HG03139 (cell line): ENCODE measurements around the gene DCP1B.

Experiments
- ATAC-seq: cut with Tn5 transposase; IDR thresholded peaks from one replicate; pipeline ENCODE4 v1.9.1; 2021; ENCODE audit not compliant: unreplicated experiment

Gene DCP1B

DNA sequence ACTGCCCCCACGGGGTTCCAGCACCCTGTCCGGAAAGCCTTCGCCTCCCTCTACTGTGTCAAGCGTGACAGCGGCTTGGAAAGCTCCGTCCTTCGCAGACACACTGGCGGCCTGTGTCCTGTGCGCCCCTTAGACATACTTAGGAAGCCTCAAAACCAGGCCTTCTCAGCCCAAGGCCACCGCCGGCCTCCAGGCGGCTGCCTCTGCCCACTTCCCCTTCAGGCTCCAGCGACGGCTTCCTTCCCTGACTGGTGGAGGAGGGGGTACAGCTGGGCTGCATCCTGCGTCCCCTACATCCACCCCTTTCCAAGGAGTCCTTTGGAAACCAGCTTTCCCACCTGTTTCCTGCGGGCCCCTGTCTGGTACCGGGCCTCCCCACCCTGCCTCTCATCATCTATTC, 83.3 kb downstream of the DCP1B start:
- no peak for ATAC-seq

DNA sequence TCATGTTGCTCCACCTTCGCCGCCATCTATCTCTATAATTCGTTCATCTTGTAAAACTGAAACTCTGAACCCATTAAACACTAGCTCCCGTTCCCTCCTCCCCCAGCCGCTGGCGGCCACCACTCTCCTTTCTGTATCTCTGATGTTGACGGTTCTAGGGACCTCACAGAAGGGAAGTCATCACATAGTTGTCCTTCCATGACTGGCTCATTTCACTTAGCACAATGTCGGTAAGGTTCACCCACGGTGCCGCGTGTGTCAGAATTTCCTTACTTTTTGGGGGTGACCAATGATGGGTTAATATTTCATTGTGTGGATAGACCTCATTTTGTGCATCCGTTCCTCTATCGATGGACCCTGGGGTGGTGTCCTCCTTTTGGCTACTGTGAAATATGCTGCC, 83.8 kb downstream of the DCP1B start:
- ATAC-seq: no peak

DNA sequence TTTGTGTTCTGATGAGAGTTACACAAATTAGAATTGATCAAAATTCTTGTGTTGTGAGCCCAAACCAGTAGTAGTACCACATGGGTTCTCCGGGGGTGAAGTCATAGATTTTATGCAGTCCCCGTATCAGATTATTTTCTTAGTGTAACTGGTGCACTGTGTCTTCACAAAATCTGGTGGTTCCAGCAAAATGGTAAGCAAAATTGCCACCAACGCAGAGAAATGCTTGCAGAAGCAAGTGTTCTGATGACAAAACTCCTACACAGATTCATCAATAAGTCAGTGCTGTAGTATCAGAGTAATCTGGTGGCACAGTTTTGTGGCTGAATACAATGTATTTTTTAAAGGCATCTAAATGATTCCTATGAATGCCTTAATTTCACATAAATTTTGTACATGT, 84.5 kb downstream of the DCP1B start:
- no peak for ATAC-seq

DNA sequence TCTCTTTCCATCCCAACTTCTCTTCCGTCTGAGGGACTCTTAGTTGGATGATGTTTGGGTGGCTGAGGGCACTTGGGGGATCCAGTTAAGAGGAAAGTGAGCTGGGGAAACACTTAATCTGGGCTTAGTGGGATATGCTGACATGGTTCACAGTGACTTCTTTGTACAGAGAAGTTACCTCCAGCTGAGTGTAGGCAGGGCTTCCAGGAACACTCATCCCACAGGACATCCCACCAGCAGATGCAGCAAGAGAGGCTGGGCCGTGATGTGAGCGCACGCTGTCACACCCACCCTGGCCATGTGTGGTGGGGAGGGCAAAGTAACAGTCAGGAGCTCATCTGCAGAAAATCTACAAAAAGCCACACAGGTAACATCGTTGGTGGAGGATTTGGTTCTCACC, 85.0 kb downstream of the DCP1B start:
- no peak for ATAC-seq

DNA sequence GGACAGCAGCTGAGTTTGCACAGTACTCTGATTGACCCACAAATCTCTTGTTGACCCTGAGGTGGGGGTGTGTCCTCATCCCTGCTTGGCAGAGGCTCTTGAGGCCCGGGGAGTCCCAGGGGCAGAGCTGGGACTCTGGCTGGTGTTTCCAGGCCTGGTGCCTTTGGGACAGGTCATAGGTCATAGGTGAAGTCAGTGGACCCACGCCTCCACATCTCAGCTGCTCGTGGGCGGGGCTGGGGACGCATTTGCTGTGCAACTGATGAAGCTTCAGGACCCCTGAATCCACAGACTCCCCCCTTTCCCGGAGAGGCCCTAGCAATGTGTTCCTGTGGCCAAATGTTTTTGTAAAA, 85.4 kb downstream of the DCP1B start:
- no peak for ATAC-seq

DNA sequence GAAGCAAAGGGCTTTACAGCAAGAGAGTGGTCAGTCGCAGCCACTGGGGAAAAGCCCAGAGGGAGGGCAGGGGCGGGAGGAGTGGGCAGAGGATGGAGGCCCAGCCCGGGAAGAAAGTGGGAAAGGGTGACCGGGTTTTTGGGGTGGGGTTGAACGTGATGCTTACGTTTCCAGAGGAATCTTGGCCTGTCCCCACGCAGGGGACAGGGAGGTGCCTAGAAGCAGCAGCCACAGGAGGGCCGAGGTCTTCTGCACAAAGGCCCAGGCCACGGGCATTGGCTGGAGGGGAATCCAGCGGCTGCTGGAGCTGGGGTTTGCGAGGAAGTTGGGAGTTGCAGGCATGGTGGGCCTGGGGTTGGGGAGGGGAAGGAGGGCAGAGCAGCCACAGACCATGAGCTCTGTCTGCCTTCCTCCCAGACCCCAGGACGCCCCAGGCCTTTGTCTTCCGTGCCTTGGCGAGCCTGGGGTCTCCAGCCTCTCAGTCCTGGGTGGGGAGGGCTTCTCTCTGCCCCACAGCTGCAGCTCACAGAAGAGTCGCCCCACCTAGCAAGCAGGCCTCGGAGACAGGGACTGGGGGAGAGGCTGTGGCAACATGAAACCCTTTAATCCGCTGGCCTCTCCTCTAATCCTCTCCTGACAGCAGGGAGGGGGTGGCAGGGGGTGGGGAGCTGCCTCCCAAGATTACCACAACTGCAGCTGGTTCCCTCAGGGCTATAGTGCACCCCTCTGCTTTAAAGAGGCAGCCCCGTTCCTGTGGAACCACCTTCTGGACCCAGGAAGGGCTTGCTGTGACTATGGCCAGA, 86.0 kb downstream of the DCP1B start, which contains the start of gene CACNA2D4:
Gene CACNA2D4, minus strand, starts transcription at position 572 of the 803 bp plus-strand sequence. Its CDS starts 179 bp downstream, at position 393.
- no peak for ATAC-seq

DNA sequence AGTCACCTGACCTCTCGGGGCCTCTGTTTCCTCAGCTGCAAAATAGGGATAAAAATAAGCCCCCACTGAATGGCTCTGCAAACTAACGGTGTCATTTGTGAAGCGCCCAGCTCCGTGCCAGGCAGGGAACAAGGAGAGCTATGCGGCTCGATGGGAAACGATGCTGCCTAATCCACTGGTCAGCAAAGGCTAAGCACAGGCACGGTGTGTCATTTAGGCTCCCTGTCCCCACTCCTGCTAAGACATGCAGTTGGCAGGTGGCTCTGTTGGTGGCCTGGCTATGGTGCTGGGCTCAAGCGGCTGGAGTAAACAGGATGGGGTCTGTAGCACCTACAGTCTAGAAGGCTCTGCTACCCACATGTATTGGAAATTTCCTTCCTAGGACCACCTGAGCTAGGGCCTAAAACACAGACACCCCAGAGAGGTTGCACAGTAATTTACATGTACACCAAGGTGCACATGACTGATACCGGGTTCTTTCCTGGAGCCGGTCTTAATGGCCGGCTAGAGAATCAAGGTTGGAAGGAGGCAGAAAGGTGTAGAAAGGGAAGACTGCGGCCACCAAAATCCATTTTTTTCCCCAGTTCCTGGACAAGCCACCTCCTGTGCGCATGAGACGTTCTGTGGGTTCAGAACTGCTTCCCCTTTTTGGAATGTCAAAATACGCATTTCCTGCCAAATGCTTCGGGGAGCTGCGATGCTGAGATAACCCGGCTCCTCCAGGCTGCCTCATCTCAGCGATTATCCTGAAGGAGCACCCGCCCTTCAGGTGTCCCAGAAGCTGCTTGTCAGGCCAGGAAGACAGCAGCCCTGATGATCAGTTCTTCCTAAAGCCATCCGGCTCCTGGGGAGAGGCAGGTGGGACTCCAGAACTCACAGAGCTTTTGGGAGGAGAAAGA, 86.8 kb downstream of the DCP1B start:
- ATAC-seq: no peak

DNA sequence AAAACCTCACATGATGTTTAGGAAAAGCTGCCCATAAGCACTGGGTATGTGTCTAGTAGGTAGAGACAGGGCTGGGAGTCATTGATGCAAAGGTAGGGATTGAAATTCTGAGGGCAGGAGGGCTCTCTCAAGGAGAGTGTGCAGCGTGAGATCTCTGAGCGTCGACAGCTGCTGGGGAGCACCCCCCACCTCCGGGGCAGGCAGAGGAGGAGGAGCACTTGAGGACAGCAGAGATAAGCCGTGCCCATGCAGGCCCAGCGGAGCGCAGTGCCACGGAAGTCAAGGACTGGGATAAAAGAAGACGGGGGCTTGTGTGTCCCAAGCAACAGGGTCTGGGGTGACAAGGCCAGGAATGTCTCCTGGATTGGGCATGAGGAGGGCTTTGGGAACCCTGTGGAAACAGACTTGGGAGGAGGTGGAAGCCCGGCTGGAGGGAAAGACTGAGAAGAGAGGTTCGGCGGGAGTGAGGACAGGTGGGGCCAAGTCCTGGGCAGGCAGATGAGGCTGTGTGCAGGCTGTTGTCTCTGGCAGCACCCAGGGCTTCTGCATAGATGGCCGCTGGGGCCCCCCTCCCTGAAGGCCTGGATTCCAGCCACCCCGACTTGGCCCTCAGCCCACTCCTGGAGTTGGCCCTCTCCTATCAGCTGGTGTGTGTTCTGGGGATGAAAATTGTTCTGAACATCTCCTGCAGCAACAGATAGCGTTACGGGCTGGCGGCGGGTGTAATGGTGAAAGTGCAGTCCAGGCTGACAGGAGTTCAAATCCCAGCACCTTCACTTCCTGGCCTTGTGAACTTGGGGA, 87.7 kb downstream of the DCP1B start:
- ATAC-seq: no peak

DNA sequence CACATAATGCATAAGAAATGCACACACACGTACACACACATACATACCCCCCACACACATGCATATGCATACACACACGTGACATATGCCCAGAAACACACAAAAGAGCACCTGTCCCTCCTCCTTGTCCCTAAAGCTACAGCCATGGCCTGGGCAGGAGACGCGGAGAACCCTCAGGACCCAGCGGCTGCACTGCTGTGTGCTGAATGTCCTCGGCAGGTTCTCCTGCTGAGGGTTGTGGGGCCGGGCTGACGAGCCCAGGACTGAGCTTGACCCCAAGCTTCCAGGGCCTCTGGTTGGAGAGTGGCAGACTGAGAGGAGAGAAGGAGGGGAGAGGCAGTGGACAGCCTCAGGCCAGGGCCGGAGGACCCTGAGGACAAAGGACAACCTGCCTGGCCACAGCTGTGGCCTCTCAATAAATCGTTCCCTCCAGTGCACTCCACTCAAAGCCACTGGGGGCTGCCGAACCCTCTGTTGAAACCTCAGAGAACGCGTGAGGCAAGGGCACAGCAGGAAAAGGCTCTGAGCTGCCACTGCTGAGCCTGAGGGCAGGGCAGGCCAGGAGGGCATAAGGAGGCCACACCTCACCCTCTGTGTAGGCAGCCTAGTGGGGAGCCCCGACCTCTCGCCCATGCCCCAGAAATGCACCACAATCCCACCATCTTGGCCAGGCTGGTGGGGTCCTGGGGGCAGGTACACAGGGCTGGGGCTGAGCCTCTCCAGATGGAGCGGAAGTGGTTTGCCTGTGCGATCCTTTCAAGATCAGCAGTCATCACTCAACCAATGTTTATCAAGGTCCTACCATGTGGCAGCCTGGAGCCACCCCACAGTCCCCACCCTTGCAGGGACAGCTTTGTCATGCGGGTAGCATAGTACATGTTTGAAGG, 88.9 kb downstream of the DCP1B start:
- no peak for ATAC-seq

DNA sequence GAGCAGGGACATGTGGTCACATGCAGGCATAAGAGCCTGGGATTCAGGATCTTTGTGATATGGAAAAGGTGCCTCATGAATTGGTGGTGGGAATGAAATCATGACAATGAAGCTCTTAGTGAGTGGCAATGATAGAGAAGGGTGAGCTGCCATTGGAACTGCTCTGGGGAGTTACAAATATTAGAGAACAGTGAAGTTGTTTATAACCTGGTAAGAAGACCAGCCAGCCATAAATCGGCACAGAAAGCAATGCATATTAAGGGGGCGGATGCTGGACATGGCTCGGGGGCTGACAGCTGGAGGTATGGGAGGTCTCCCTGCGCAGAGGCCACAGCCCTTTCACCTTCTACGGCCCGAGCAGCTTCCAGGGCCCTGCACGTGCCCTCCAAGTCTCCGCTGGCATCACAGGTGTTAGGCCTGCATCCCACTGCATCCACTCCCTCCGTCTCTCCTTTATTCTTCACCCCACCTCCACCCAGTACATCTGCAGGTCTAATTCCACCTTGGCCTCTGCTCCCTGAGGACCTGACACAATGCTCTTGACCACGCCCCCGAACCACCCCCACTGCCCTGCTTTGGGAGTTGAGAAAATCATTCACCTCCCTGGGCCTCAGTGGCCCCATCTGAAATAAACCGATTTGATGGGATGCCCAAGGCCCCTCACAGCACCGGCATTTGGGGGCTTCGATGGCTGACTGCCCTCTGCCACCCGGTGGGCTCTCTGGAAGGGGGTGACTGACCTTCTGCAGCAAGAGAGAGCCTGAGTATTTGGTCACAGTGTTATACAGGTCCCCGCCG, 89.9 kb downstream of the DCP1B start:
- ATAC-seq: no peak

DNA sequence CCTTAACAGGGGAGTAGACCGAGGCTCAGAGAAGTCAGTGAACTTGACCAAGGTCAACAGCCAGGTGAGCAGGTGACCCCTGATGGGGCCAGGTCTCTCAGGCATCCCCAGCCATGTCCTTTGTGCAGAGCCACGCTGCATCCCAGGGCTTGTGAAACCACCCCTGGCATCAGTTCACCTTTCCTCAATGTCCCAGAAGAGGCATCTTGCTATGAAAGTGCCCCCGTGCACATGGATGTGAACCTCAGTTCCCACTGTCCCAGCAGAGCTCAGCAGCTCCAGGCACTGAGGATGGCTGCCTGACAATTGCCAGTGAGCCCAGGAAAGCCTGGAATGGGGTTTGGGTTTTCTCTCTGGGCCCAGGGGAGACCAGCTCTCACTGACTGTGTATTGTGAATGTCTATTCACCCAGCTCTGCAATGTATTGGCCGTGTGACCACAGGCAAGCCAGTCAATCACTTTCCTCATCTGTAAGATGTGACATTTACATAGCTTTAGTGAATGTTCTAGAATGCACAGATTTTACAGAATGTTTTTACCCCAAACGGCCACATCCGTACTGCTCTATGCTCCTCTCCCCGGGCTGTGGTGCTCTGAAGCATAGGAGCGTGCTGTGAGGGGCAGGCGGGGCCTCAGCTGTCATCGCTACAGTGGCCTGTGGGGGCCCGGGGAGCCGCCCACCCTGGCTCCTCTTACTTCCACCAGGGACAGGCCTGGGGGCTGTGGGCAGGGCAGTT, 90.7 kb downstream of the DCP1B start:
- no peak for ATAC-seq

DNA sequence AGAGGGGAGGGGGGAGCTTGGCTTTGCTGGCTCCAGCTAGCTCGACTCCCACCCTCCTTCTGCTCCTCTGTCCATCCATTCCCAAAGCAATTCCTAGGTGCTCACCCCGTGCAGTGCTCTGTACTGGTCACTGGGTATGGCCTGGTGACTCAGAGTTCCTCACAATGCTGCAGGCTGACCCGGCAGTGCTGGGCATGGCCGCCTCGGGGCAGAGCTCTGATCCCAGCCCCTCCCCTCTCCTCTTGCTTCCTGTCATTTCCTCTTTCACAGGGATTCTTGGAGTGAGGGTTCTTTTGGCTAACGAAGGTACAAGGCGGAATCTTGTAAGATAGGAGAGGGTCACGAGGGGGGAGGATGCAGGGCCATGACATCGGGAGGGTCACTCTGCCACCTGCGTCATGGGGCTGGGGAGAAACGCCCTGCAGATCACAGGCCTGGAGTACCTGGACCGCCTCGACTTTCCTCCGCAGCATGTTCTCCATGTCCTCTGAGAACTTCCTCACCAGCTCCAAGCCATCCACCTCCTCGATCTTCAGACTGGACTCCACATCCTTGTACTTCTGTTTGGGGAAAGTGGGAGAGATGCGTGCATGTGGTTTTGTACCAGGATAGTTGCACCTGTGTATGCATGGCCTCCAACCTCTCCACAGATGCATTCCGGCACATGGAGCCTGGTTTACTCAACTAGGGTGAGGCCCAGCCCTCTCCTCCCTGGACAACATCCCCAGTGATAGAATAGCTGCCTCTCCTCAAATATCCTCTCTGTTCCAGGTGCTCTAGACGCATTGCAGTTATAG, 91.5 kb downstream of the DCP1B start:
- ATAC-seq: no peak

DNA sequence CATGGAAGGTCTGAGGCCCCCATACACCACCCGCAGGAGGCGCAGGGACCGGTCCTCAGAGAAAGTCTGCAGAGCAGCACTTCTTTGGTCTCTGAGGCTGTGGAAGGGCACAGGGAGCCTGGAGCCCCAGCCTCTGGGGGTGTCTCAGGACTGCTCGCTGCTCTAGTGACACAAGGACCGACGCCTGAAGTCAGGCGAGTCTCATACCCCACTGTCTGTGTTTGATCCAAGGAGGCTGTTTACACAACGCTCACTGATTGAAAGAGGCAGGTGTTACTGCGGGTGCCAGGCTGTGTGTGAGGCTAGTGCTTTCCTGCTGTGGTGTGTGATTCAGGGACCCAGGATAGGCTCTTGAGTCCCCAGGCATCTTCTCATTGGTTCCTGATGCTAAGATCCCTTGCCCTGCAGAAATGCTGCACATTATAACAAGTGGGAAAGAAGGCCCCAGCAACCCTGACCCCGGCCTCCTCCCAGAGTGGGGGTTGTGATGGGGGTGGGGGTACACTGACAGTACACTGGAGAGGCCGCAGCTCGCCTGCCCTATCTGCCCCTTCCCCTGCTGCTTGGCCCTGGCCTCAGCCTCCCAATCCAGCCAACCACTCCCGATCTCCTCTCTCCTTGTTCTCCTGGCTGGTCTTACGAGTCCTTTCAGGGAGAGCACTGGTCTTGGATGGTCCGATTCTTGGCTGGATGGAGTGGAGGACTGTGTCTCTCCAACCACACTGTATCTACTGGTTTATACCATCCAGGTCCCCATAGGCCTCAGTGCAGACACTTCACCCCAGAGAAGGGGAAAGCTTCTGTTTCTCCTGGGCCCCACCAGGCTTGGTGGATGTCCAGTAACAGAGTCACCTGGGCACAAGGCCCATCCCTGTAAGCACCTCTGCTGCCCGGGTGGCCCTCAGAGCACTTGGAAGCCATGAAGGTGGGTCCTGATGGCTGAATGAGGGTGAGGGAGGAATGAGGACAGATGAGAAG, 92.4 kb downstream of the DCP1B start:
- no peak for ATAC-seq

DNA sequence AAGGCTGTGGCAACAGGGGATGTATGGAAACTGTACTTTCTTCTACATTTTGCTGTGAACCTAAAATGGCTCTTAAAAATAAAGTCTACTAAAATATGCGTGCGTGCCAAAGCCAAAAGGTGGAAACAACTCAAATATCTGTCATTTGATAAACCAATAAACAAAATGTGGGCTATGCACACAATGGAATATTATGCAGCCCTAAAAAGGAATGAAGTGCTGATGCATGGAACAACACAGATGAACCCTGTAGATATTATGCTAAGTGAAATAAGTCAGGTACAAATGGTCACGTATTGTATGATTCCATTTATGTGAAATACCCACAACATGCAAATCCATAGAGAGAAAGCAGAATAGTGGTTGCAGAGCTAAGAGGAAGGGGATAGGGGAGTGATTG, 93.8 kb downstream of the DCP1B start:
- ATAC-seq: no peak

DNA sequence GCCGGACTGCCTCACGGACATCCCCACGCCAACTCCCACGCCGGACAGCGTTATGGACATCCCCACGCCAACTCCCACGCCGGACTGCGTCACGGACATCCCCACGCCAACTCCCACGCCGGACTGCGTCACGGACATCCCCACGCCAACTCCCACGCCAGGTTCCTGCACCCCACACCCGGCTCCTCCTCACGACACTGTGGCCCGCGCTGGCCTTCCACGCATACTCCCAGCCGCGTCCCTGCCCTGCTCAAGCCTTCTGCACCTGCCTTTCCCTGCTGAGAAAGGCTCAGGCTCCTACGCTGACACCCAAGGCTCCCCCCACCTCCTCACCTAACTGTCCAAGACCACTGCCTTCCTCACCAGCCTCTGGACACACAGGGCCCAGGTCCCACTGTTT, 95.5 kb downstream of the DCP1B start:
- no peak for ATAC-seq

DNA sequence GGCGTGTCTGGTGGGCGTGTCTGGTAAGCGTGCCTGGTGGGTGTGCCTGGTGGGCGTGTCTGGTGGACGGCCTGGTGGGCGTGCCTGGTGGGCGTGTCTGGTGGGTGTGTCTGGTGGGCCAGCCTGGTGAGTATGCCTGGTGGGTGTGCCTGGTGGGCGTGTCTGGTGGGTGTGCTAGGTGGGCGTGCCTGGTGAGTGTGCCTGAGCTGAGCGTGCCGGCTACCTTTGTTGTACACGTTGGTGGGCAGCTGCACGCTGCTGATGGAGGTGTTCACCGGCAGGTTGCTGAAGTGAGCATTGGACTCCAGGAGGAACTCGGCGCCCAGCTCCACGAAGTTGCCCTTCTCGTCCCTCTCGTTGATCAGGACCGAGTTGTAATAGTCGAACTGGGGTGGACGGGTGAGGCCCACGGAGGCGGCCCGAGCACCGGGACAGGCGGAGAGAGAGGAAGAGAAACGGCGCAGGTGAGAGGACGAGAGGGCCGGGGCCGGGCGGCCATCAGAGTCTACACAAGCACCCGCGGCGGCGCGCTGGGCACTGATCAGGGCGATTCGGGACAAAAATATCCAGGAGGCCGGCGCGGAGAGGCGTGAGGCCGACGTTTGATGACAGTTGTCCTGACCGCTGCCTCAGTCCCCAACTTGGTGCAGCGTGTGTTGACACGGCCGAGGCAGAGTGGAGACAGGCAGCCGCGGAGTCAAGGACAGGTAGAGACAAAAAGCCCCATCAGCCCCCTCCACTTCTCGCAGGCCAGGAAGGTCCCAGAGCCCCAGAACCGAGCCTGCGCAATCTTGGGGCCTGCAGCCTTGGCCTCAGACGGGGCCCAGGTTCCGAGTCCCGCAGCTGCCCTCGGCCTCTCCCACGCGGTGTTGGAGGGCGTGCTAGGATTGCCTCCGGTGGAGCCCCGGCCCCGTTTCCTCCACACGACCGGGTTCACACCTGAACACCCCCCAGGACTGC, 96.3 kb downstream of the DCP1B start:
- ATAC-seq: no peak
